ENCODE measurements around the gene SMIM5.
"Not testable (repeated sequence)": the region's sequence is repeated elsewhere in the genome, so short reads cannot be mapped to it uniquely, and the experiment has no call there.

The SMIM5 gene

GRCh38 chr17:75626496-75627038, 6.7 kb upstream of the SMIM5 start:
- no peak for DNase-seq

- no peak for DNase-seq
Observed at GRCh38 chr17:75627094-75627493, 6.1 kb upstream of the SMIM5 start.

- DNase-seq = no peak
Observed at GRCh38 chr17:75628425-75628824, 4.8 kb upstream of the SMIM5 start.

GRCh38 chr17:75629157-75629556, 4.1 kb upstream of the SMIM5 start:
- DNase-seq = no peak

GRCh38 chr17:75630071-75630917, 2.9 kb upstream of the SMIM5 start:
- DNase-seq = no peak

- no peak for DNase-seq
Observed at GRCh38 chr17:75631353-75631752, 1.9 kb upstream of the SMIM5 start.

GRCh38 chr17:75632428-75632827, 806 bp upstream of the SMIM5 start:
- no peak for DNase-seq

GRCh38 chr17:75633486-75634375, 497 bp downstream of the SMIM5 start:
- peak; percentile 42 for DNase-seq

GRCh38 chr17:75634376-75634740, 1.1 kb downstream of the SMIM5 start:
- DNase-seq = no peak

- DNase-seq = no peak
Observed at GRCh38 chr17:75634754-75635609, 1.7 kb downstream of the SMIM5 start.

- no peak for DNase-seq
Observed at GRCh38 chr17:75635610-75636202, 2.5 kb downstream of the SMIM5 start.

GRCh38 chr17:75636381-75637142, 3.3 kb downstream of the SMIM5 start:
- no peak for DNase-seq

GRCh38 chr17:75637143-75637538, 3.9 kb downstream of the SMIM5 start:
- DNase-seq = no peak

- no peak for DNase-seq
Observed at GRCh38 chr17:75637551-75637950, 4.3 kb downstream of the SMIM5 start.

- not testable (repeated sequence) for DNase-seq
Observed at GRCh38 chr17:75638039-75638438, 4.8 kb downstream of the SMIM5 start.

GRCh38 chr17:75638893-75639292, 5.7 kb downstream of the SMIM5 start:
- no peak for DNase-seq

- no peak for DNase-seq
Observed at GRCh38 chr17:75639327-75639726, 6.1 kb downstream of the SMIM5 start.

- no peak for DNase-seq
Observed at GRCh38 chr17:75639771-75640555, 6.7 kb downstream of the SMIM5 start.

GRCh38 chr17:75640556-75641119, 7.4 kb downstream of the SMIM5 start:
- no peak for DNase-seq

- DNase-seq = no peak
Observed at GRCh38 chr17:75641343-75641742, 8.1 kb downstream of the SMIM5 start.

Measured in NCI-H446 treated with DMSO at 0.1 percent for 48 hours (cell line).